PFSK-1 (cell line): ENCODE data around the gene KCNJ16.

Experiments used
- FOXP2 ChIP-seq: optimal IDR thresholded peaks from 2 replicates; pipeline ENCODE3; 2011; ENCODE audit warnings: borderline replicate concordance, control low read depth, inconsistent platforms; ENCODE audit not compliant: insufficient read depth; ENCODE audit errors: extremely low read length, extremely low read depth
- POLR2AphosphoS5 ChIP-seq: IDR thresholded peaks from 2 replicates; pipeline ENCODE4 v1.6.1; 2012; ENCODE audit warnings: low read depth, mild to moderate bottlenecking, control low read depth, low read length, moderate library complexity
- SIN3A ChIP-seq: IDR thresholded peaks from 2 replicates; pipeline ENCODE4 v1.6.1; 2012; ENCODE audit warnings: mild to moderate bottlenecking, low read length, moderate library complexity, borderline replicate concordance; ENCODE audit not compliant: insufficient read depth
- TAF1 ChIP-seq: IDR thresholded peaks from 2 replicates; pipeline ENCODE4 v1.6.1; 2012; ENCODE audit warnings: low read length, control low read depth, borderline replicate concordance; ENCODE audit not compliant: insufficient read depth
- TF ChIP-seq, protein P1 (sequence below), 2 experiments: IDR thresholded peaks; 2 replicates each; pipeline versions ENCODE4 v1.6.1 to v1.8.0; 2011 to 2012; ENCODE audit warnings: low read depth in 2 of 2, low read length in 2 of 2, control low read depth in 1 of 2, inconsistent platforms in 1 of 2, mild to moderate bottlenecking in 1 of 2, moderate library complexity in 1 of 2; ENCODE audit not compliant: insufficient read depth in 1 of 2

The KCNJ16 gene

DNA sequence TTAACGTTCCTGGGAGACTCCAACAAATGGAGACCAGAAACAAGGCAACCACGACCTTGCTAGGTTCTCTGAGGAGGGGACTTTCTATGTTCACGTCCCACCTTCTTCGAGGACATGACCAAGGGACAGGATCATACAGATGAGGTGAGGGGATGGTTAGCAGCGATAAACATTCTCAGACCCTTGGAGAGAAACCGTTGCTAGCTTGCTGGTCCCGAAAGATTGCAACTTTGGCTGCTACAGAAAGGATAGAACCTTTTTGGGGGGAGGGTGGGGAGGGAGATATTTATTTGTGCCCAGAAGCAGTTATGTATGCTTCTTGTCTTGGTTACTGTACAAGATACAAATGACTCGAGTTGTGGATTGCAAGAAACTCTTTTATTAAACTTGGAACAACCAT is 59.0 kb downstream of the KCNJ16 start:
- TF ChIP-seq FOXP2 = no peak
- no peak for TF ChIP-seq TAF1
- TF ChIP-seq POLR2AphosphoS5 = no peak
- no peak for TF ChIP-seq SIN3A
- TF ChIP-seq, protein P1, sequence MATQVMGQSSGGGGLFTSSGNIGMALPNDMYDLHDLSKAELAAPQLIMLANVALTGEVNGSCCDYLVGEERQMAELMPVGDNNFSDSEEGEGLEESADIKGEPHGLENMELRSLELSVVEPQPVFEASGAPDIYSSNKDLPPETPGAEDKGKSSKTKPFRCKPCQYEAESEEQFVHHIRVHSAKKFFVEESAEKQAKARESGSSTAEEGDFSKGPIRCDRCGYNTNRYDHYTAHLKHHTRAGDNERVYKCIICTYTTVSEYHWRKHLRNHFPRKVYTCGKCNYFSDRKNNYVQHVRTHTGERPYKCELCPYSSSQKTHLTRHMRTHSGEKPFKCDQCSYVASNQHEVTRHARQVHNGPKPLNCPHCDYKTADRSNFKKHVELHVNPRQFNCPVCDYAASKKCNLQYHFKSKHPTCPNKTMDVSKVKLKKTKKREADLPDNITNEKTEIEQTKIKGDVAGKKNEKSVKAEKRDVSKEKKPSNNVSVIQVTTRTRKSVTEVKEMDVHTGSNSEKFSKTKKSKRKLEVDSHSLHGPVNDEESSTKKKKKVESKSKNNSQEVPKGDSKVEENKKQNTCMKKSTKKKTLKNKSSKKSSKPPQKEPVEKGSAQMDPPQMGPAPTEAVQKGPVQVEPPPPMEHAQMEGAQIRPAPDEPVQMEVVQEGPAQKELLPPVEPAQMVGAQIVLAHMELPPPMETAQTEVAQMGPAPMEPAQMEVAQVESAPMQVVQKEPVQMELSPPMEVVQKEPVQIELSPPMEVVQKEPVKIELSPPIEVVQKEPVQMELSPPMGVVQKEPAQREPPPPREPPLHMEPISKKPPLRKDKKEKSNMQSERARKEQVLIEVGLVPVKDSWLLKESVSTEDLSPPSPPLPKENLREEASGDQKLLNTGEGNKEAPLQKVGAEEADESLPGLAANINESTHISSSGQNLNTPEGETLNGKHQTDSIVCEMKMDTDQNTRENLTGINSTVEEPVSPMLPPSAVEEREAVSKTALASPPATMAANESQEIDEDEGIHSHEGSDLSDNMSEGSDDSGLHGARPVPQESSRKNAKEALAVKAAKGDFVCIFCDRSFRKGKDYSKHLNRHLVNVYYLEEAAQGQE (IDR thresholded peaks at IDR 0.05; ENCODE audit: insufficient read depth in 1 of 2, low read depth in 2 of 2, low read length in 2 of 2) = no peak

DNA sequence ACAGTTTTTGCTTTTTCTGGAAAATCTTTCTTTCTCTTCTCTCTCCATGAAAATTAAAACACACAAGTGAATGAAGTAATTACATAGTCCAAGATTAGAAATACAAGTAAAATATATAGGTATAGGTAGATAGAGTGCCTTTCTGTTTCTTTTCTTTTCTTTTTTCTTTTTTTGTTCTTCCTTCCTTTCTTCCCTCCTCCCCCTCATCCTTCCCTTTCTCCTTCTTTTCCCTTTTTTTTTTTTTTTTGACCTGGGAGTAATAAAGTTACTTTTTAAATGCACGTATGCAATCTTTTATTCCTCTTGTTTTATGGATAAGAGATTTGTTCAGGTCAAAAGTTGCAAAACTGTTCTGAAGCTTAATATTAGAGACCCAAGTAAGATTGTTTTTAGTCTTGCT is 59.8 kb downstream of the KCNJ16 start:
- TF ChIP-seq TAF1 (no peak), POLR2AphosphoS5 (no peak), SIN3A (no peak), FOXP2 (no peak)
- TF ChIP-seq, protein P1 (IDR thresholded peaks at IDR 0.05; ENCODE audit: insufficient read depth in 1 of 2, low read depth in 2 of 2, low read length in 2 of 2) = no peak

DNA sequence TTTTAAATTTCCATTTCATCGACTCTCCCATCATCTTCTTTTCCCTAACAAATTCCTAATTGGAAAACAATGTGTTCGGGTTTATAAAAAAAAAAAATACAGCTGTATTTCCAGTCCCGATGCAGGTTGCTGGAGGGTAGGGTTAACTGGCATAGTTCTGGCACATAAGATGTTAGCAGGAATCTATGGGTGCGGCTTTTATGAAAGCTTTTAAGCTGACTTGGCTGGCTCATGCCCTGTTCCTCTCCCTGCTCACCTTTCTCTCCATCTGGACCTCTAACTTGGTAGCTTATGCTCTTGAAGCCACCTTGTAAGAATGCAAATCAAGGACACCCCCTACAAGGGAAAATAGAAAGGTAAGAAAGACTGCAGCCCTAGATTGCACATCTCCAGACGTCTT is 61.1 kb downstream of the KCNJ16 start:
- TF ChIP-seq POLR2AphosphoS5 (no peak), SIN3A (no peak), TAF1 (no peak), FOXP2 (no peak)
- TF ChIP-seq, protein P1 (IDR thresholded peaks at IDR 0.05; ENCODE audit: insufficient read depth in 1 of 2, low read depth in 2 of 2, low read length in 2 of 2) = no peak

DNA sequence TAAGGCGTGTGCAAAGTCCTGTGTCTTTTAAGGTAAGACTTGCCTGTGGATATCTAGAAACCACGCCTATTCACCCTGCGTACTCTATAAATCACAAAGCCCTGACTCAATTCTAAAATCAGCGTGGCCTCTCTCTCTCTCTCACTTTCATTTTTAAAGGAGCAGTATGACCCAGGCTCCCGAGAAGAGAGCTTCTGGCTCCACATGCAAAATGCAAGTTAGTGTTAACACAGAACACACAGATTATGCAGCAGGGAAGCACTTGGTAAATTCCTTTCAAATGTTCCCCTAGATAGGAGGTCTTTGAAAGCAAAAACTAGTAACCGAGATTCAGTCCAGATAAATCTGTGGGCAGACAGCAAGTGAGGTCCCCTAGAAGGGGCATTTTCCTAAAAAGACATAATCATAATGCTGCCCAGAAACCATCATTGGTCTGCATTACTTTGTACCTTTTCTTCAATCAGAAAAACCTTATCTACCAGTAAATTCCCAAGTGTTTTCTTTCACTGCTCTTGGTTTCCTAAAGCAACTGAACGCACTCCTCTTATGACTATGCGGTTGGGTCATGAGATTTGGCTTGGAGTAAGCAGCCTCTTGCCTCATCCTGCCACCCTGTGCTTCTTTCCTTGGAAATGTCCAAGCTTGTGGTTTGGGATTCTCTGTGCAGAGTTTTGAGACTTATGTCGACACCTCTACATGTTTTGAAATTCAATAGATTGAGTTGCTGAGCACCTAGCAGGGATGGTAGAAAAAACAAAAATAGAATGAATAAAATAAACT is 62.6 kb downstream of the KCNJ16 start:
- TF ChIP-seq POLR2AphosphoS5 (peak; percentile 45; the same call in 1 of the 2 replicates), TAF1 (0 out of 2 replicates have a peak, but pooled peaks have one; percentile 52), SIN3A (no peak; the same call in 1 of the 2 replicates)

DNA sequence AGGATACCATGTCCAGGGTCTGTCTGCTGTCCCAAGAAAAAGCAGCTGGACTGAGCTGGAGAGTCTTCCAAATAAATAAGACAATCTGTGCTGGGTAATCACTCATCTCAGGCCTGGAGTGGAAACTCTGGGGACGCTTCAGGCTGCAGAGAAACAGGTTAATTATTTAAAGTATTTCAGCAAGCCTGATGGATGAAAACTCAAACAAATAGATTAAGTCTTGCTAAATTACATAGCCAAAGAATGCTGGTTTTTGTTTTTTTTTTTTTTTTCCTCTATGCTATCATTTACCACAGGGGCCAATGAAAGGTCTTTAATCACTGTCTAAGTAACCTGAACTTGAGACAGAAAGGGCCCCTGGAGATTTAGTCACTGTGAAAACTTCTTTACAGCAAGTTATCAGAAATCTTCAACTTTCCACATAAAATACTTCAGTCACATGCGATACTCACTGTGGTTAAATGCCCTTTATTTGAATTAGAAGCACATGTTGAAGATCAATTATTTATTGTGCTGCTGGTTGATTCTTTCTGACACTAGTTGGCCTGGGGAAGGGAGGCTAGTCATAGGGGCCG is 63.4 kb downstream of the KCNJ16 start:
- TF ChIP-seq FOXP2 (no peak), SIN3A (no peak), TAF1 (no peak), POLR2AphosphoS5 (no peak)
- TF ChIP-seq, protein P1 (IDR thresholded peaks at IDR 0.05; ENCODE audit: insufficient read depth in 1 of 2, low read depth in 2 of 2, low read length in 2 of 2) = no peak
